DMS53 treated with DMSO at 0.1 percent for 48 hours (cell line): ENCODE measurements around the gene LRRC7.
"Not testable (repeated sequence)": the region's sequence is repeated elsewhere in the genome, so short reads cannot be mapped to it uniquely, and the experiment has no call there.

ENCODE experiments used
- DNase-seq: peaks from one replicate; lab custom pipeline; 2025; ENCODE audit not compliant: unreplicated experiment; lab: John Stamatoyannopoulos, UW

The LRRC7 gene

GRCh38 chr1:69946935-69947334, 379.2 kb downstream of the LRRC7 start:
- no peak for DNase-seq

GRCh38 chr1:69947837-69948236, 380.1 kb downstream of the LRRC7 start:
- DNase-seq, result peak; percentile 45

GRCh38 chr1:69952676-69953075, 385.0 kb downstream of the LRRC7 start:
- no peak for DNase-seq

- DNase-seq, result not testable (repeated sequence)
Observed at GRCh38 chr1:69962452-69962851, 394.7 kb downstream of the LRRC7 start.

- no peak for DNase-seq
Observed at GRCh38 chr1:69967245-69967766, 399.6 kb downstream of the LRRC7 start.

GRCh38 chr1:69976896-69977295, 409.2 kb downstream of the LRRC7 start:
- DNase-seq, result no peak

- DNase-seq, result peak; percentile 29
Observed at GRCh38 chr1:69982992-69983391, 415.3 kb downstream of the LRRC7 start.

- DNase-seq, result no peak
Observed at GRCh38 chr1:69985376-69985775, 417.7 kb downstream of the LRRC7 start.

GRCh38 chr1:69985901-69986439, 418.2 kb downstream of the LRRC7 start:
- DNase-seq, result no peak

- DNase-seq, result no peak
Observed at GRCh38 chr1:69987881-69988280, 420.2 kb downstream of the LRRC7 start.

GRCh38 chr1:69991644-69992043, 423.9 kb downstream of the LRRC7 start:
- no peak for DNase-seq

GRCh38 chr1:69992594-69992993, 424.9 kb downstream of the LRRC7 start:
- DNase-seq, result no peak

- DNase-seq, result no peak
Observed at GRCh38 chr1:69993810-69994209, 426.1 kb downstream of the LRRC7 start.

- no peak for DNase-seq
Observed at GRCh38 chr1:69994241-69994640, 426.5 kb downstream of the LRRC7 start.

- no peak for DNase-seq
Observed at GRCh38 chr1:69998847-69999246, 431.1 kb downstream of the LRRC7 start.

GRCh38 chr1:70003211-70003908, 435.6 kb downstream of the LRRC7 start:
- no peak for DNase-seq

- DNase-seq, result no peak
Observed at GRCh38 chr1:70005386-70006034, 437.8 kb downstream of the LRRC7 start.

- DNase-seq, result no peak
Observed at GRCh38 chr1:70008660-70009059, 440.9 kb downstream of the LRRC7 start.

- DNase-seq, result no peak
Observed at GRCh38 chr1:70017770-70018169, 450.0 kb downstream of the LRRC7 start.

- no peak for DNase-seq
Observed at GRCh38 chr1:70024272-70024671, 456.6 kb downstream of the LRRC7 start.

GRCh38 chr1:70025052-70025451, 457.3 kb downstream of the LRRC7 start:
- no peak for DNase-seq

GRCh38 chr1:70025846-70026245, 458.1 kb downstream of the LRRC7 start:
- DNase-seq, result no peak
